Measurements from ENCODE around the gene NKPD1.

The NKPD1 gene

GRCh38 chr19:45153339-45154063 is 7.3 kb downstream of the NKPD1 start:
- no peak for TF ChIP-seq ZNF274 (IDR thresholded peaks at IDR 0.05; ENCODE audit: low read depth, low read length)
- no peak overlapping the region; the same call in 1 of the 2 replicates for H3K4me3 ChIP-seq (ENCODE audit: low read length)

GRCh38 chr19:45152504-45153338 is 8.1 kb downstream of the NKPD1 start:
- peak overlapping the region; percentile 4; the same call in 1 of the 2 replicates for H3K4me3 ChIP-seq (ENCODE audit: low read length)
- TF ChIP-seq ZNF274 (IDR thresholded peaks at IDR 0.05; ENCODE audit: low read depth, low read length) = no peak

GRCh38 chr19:45151821-45152503 is 8.8 kb downstream of the NKPD1 start:
- H3K4me3 ChIP-seq (ENCODE audit: low read length) = no peak overlapping the region; the same call in 1 of the 2 replicates
- TF ChIP-seq ZNF274 (IDR thresholded peaks at IDR 0.05; ENCODE audit: low read depth, low read length) = no peak

- no peak overlapping the region for H3K4me3 ChIP-seq (ENCODE audit: low read length)
- TF ChIP-seq ZNF274 (IDR thresholded peaks at IDR 0.05; ENCODE audit: low read depth, low read length) = no peak
Observed at GRCh38 chr19:45151320-45151719, 9.5 kb downstream of the NKPD1 start.

- TF ChIP-seq ZNF274 (IDR thresholded peaks at IDR 0.05; ENCODE audit: low read depth, low read length) = no peak
- H3K4me3 ChIP-seq (ENCODE audit: low read length) = no peak overlapping the region
Observed at GRCh38 chr19:45150751-45151281, 10.0 kb downstream of the NKPD1 start.

- no peak for TF ChIP-seq ZNF274 (IDR thresholded peaks at IDR 0.05; ENCODE audit: low read depth, low read length)
- no peak overlapping the region for H3K4me3 ChIP-seq (ENCODE audit: low read length)
Observed at GRCh38 chr19:45150180-45150579, 10.6 kb downstream of the NKPD1 start.

- no peak for TF ChIP-seq ZNF274 (IDR thresholded peaks at IDR 0.05; ENCODE audit: low read depth, low read length)
- no peak overlapping the region for H3K4me3 ChIP-seq (ENCODE audit: low read length)
Observed at GRCh38 chr19:45149129-45149528, 11.7 kb downstream of the NKPD1 start.

- no peak overlapping the region for H3K4me3 ChIP-seq (ENCODE audit: low read length)
- no peak for TF ChIP-seq ZNF274 (IDR thresholded peaks at IDR 0.05; ENCODE audit: low read depth, low read length)
Observed at GRCh38 chr19:45147835-45148676, 12.7 kb downstream of the NKPD1 start.

GRCh38 chr19:45146741-45147205 is 14.0 kb downstream of the NKPD1 start:
- no peak for TF ChIP-seq ZNF274 (IDR thresholded peaks at IDR 0.05; ENCODE audit: low read depth, low read length)
- no peak overlapping the region for H3K4me3 ChIP-seq (ENCODE audit: low read length)

- TF ChIP-seq ZNF274 (IDR thresholded peaks at IDR 0.05; ENCODE audit: low read depth, low read length) = no peak
- H3K4me3 ChIP-seq (ENCODE audit: low read length) = no peak overlapping the region
Observed at GRCh38 chr19:45146251-45146650, 14.5 kb downstream of the NKPD1 start.

GRCh38 chr19:45145270-45146189 is 15.3 kb downstream of the NKPD1 start:
- no peak overlapping the region for H3K4me3 ChIP-seq (ENCODE audit: low read length)
- TF ChIP-seq ZNF274 (IDR thresholded peaks at IDR 0.05; ENCODE audit: low read depth, low read length) = no peak
